ENCODE results near the gene SLC45A2. TPM values are rescaled to one million over a fixed set of nuclear protein-coding genes. Genes with fewer than 3 reads are reported as not detected.

The SLC45A2 gene
- total and polyA plus RNA-seq, 2 of the 8 experiments (the other 6 are each of a cell fraction or from before 2014, with no cell fraction given), result 0.09 TPM; not detected in 1

- Histone ChIP-seq H3K9me3 (ENCODE audit: insufficient read depth in 2 of 2, low read depth in 1 of 2, low read length in 1 of 2) (no peaks in the 10 kb centered on the region), H4K91ac (replicated peaks; ENCODE audit: insufficient read length, low read length) (no peak overlapping the region), H2BK12ac (ENCODE audit: low read depth, low read length) (no peak overlapping the region), H3K14ac (ENCODE audit: insufficient read length) (no peak overlapping the region), H4K20me1 (replicated peaks in 1 of 2; ENCODE audit: control insufficient read depth in 1 of 2, insufficient read depth in 2 of 2, low read length in 2 of 2) (no peaks in the 10 kb centered on the region), H3K27me3 (replicated peaks in 1 of 4; ENCODE audit: control insufficient read depth in 3 of 4, extremely low read depth in 1 of 4, insufficient read depth in 3 of 4, low read length in 3 of 4) (no peaks in the 10 kb centered on the region), H4K5ac (ENCODE audit: insufficient read length, low read depth, low read length) (no peak overlapping the region), H3K4me1 (replicated peaks in 1 of 4; ENCODE audit: control insufficient read depth in 3 of 4, insufficient read depth in 4 of 4, low read length in 3 of 4) (no peaks in the 10 kb centered on the region), H4K8ac (ENCODE audit: extremely low read depth, insufficient read depth, low read length) (no peak overlapping the region), H3K4me2 (ENCODE audit: insufficient read depth in 1 of 2, low read depth in 2 of 2, low read length in 2 of 2) (no peak overlapping the region), H3K9ac (replicated peaks in 1 of 4; ENCODE audit: extremely low read depth in 1 of 4, low read depth in 3 of 4, low read length in 3 of 4) (no peak overlapping the region), H3K4me3 (ENCODE audit: extremely low read depth in 1 of 4, insufficient read depth in 2 of 4, low read depth in 3 of 4, low read length in 4 of 4) (no peak overlapping the region), H2BK15ac (ENCODE audit: low read length) (no peak overlapping the region), H3K23ac (ENCODE audit: insufficient read length) (no peak overlapping the region), H2BK5ac (ENCODE audit: low read depth, low read length) (no peak overlapping the region), H3K79me1 (ENCODE audit: low read depth, low read length) (no peaks in the 10 kb centered on the region), H3K18ac (ENCODE audit: extremely low read depth, low read length) (no peak overlapping the region), H3K56ac (replicated peaks; ENCODE audit: insufficient read length, low read depth, low read length) (no peak overlapping the region), H3K79me2 (ENCODE audit: control insufficient read depth in 1 of 2, insufficient read depth in 2 of 2, low read length in 2 of 2) (no peaks in the 10 kb centered on the region), H3K27ac (ENCODE audit: low read depth, low read length) (no peak overlapping the region), H3K4ac (replicated peaks; ENCODE audit: insufficient read length, low read depth, low read length) (no peak overlapping the region), H2BK20ac (ENCODE audit: low read length) (no peak overlapping the region), H2AK5ac (ENCODE audit: low read depth, low read length) (no peak overlapping the region), H3K23me2 (ENCODE audit: low read depth, low read length) (no peaks in the 10 kb centered on the region), H3K36me3 (ENCODE audit: control insufficient read depth in 2 of 4, insufficient read depth in 4 of 4, low read length in 3 of 4) (no peaks in the 10 kb centered on the region), H2AFZ (ENCODE audit: low read length) (no peak overlapping the region), H2BK120ac (replicated peaks; ENCODE audit: low read depth, low read length) (no peak overlapping the region)
- CTCF ChIA-PET (ENCODE audit: partially characterized antibody), result no interaction called here
- POLR2A ChIA-PET (ENCODE audit: partially characterized antibody), result no interaction called here
- no peak for FAIRE-seq
- DNase-seq (ENCODE audit: low read depth in 1 of 2, low spot score in 2 of 2), result no peak
- 98% methylated on average over 4 of the region's 4 CpGs; no CpG with 5 or more reads in 1 of the 2 experiments for WGBS, 2 experiments (ENCODE audit: extremely low coverage in 1 of 2, insufficient coverage in 1 of 2, insufficient read length in 1 of 2, insufficient replicate concordance in 2 of 2, low coverage in 1 of 2, low lambda C conversion rate in 2 of 2, missing lambda C conversion rate in 1 of 2)
- TF ChIP-seq RAD21 (IDR thresholded peaks at IDR 0.05 in 1 of 2, conservative IDR thresholded peaks at IDR 0.05 in 1 of 2; ENCODE audit: low read depth in 2 of 2, low read length in 2 of 2), result no peak
Measured at GRCh38 chr5:34015120-34015822, 30.8 kb upstream of the SLC45A2 start.
